T-helper 2 cell treated with Interferon-gamma antibody and Interleukin-4, amounts not matched to agents 5 μg/mL and 100 μg/mL, for 36 hours (primary cell): ENCODE results near the gene ULK1.

Experiments
- DNase-seq: peaks from one replicate; pipeline ENCODE4 v3.0.0; 2021; ENCODE audit warnings: low spot score
- H3K27ac Mint-ChIP-seq: one replicate; pipeline ENCODE4 v1.8.0; 2021; ENCODE audit warnings: mild to moderate bottlenecking, mixed read lengths
- H3K27me3 Mint-ChIP-seq: one replicate; pipeline ENCODE4 v1.8.0; 2021; ENCODE audit warnings: low read depth, mixed read lengths
- H3K36me3 Mint-ChIP-seq: one replicate; pipeline ENCODE4 v1.8.0; 2021; ENCODE audit warnings: low read depth, mixed read lengths
- H3K4me1 Mint-ChIP-seq: one replicate; pipeline ENCODE4 v1.8.0; 2021; ENCODE audit warnings: low read depth, mixed read lengths
- H3K4me3 Mint-ChIP-seq: one replicate; pipeline ENCODE4 v1.8.0; 2022; ENCODE audit warnings: mild to moderate bottlenecking, moderate library complexity, mixed read lengths
- H3K9me3 Mint-ChIP-seq: one replicate; pipeline ENCODE4 v1.8.0; 2021; ENCODE audit warnings: mixed read lengths

Gene ULK1

DNA sequence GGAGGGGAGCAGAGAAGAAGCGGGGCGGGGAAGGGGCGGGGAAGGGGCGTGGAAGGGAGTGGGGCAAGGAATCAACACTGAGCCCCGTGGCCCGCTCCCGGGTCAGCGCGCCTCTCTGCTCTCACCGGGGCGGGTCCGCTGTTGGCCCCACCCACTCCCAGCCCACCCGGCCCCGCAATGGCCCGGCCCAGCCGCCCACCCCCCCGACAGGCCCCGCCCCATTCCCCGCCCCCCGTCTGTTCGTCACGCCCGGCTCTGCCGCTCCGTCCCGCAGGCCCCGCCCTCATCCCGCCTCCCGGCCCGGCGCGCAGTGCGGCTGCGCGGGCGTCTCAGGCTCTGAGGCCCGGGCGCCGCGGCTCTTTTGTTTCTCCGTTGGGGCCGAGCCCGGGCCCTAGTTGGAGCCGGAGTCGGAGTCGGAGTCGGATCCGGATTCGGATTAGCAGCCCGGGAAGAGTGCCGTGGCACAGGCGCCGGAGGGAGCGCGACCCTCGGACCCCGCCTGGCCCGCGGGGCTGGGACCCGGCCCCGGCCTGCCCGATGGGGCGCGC, at the start of gene ULK1:
Gene ULK1, plus strand, starts transcription at position 310 of the 548 bp plus-strand sequence. CDS start 380 bp downstream, outside the sequence.
- H3K4me3 Mint-ChIP-seq = peak within 1 kb of the TSS; percentile 85
- no peaks in the 10 kb centered on the region for H3K9me3 Mint-ChIP-seq
- peak; percentile 93 for DNase-seq
- H3K4me1 Mint-ChIP-seq = peaks cover 7% of the 10 kb centered on the region
- H3K36me3 Mint-ChIP-seq = no peaks in the 10 kb centered on the region
- peaks cover 3% of the 10 kb centered on the region for H3K27me3 Mint-ChIP-seq
- peak within 1 kb of the TSS; percentile 89 for H3K27ac Mint-ChIP-seq

DNA sequence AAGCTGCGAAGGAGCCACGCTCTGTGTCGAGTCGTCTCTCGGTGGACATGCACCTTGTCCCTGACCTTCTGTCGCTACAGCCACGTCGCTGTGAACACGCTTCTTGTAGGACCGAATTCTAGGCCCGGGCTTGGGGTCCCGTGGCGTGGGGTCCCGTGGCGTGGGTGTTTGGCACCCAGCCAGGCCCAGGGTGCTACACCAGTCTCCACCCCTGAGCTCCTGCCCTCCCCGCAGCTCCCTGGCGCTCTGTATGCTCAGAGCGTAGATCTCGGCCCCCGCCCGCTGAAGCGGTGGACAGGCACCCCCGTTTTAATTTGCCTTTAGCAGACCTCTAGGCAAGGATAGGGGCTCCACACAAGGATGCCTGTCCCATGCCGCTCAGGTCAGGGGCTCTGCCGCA, 49.8 kb upstream of the ULK1 start:
- Mint-ChIP-seq H3K36me3 (no peaks in the 10 kb centered on the region), H3K27ac (no peak overlapping the region), H3K4me1 (no peaks in the 10 kb centered on the region), H3K9me3 (no peaks in the 10 kb centered on the region), H3K4me3 (no peak overlapping the region), H3K27me3 (no peaks in the 10 kb centered on the region)
- no peak for DNase-seq

DNA sequence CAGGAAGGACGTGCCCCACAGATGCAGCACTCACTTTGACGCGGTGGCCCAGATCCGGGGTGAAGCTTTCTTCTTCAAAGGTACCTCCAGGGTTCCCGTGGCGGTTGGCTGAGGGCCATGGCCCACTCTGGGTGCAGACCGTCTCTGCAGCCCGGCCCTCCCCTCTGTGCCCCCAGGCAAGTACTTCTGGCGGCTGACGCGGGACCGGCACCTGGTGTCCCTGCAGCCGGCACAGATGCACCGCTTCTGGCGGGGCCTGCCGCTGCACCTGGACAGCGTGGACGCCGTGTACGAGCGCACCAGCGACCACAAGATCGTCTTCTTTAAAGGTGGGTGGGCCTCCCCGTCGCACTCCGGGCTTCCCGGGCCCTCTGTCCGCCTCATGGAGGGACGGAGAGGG, 49.3 kb upstream of the ULK1 start:
- Mint-ChIP-seq H3K4me1 (no peaks in the 10 kb centered on the region), H3K4me3 (no peak overlapping the region), H3K9me3 (no peaks in the 10 kb centered on the region), H3K27ac (no peak overlapping the region), H3K27me3 (no peaks in the 10 kb centered on the region), H3K36me3 (no peaks in the 10 kb centered on the region)
- DNase-seq = no peak

DNA sequence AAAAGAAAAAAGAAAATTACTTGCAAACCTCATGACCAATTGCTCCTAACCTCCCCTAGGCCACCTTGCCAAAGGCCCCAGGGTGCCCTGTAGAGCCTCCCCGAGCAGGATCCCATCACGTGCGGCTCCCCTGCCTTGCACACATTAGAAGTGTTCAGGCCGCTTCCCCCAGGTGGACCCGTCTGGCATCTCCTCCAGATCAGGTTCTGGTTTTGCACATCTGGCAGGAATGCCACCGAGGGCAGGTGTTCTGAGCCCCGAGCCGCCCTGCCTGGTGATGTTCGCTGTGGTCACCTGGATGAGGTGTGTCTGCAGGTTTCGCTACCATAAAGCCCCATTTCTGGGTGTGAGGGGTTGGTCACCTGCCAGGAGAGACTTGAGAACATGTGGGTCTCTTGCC, 47.0 kb upstream of the ULK1 start:
- H3K4me3 Mint-ChIP-seq = no peak overlapping the region
- DNase-seq = no peak
- no peaks in the 10 kb centered on the region for H3K27me3 Mint-ChIP-seq

DNA sequence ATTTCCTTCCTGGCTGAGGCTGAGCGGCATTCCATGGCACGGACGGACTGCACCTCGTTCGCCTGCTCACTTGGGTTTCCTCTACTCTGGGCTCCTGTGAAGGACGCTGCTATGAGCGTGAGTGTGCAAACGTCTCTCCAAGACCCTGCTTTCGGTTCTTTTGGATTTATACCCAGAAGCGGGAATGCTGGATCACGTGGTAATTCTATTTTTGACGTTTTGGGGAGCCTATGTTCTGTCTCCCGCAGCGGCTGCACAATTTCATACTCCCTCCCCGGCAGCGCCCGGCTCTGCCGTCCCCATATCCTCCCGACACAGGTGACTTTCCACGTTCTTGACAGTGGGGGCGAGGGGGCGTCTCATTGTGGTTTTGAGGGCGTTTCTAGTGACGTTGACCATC, 45.7 kb upstream of the ULK1 start:
- no peaks in the 10 kb centered on the region for H3K4me1 Mint-ChIP-seq
- H3K4me3 Mint-ChIP-seq = no peak overlapping the region
- H3K9me3 Mint-ChIP-seq = no peaks in the 10 kb centered on the region

More for the DNA sequence above, 47.0 kb upstream of the ULK1 start:
- H3K4me1 Mint-ChIP-seq = no peaks in the 10 kb centered on the region
- no peaks in the 10 kb centered on the region for H3K36me3 Mint-ChIP-seq
- H3K27ac Mint-ChIP-seq = no peak overlapping the region
- no peaks in the 10 kb centered on the region for H3K9me3 Mint-ChIP-seq

DNA sequence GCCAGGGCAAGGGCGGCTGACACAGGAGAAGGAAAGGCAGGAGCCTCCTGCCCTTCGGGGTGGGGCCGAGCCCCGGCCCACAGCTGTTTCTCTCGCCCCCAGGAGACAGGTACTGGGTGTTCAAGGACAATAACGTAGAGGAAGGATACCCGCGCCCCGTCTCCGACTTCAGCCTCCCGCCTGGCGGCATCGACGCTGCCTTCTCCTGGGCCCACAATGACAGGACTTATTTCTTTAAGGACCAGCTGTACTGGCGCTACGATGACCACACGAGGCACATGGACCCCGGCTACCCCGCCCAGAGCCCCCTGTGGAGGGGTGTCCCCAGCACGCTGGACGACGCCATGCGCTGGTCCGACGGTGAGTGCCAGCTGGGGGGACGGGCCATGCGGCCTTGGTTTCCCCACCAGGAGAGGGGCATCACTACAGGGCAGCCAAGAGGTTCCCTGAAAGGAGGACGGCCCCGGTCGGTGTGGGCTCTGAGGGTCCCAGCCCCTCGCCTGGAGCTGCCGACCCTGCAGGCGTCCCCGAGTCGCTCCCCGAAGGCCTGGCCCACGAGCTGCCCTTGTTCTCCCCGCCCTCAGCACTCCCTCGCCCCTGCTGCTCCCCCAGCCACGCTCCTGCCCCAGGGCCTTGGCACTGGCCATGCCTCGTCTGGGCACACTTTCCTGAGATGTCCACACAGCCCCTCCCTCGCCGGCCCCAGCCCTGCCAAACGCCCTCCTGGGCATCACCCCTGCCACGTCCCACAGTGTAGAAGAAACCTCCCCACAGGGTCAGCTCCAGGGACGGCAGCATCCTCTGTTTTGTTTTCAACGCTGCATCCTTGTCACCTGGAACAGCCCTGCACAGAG, 44.5 kb upstream of the ULK1 start:
- Mint-ChIP-seq H3K4me3 (no peak overlapping the region), H3K4me1 (no peaks in the 10 kb centered on the region), H3K36me3 (no peaks in the 10 kb centered on the region), H3K9me3 (no peaks in the 10 kb centered on the region), H3K27me3 (no peaks in the 10 kb centered on the region), H3K27ac (no peak overlapping the region)
- DNase-seq = no peak

More for the DNA sequence above, 45.7 kb upstream of the ULK1 start:
- H3K27ac Mint-ChIP-seq = no peak overlapping the region
- DNase-seq = no peak
- H3K27me3 Mint-ChIP-seq = no peaks in the 10 kb centered on the region
- no peaks in the 10 kb centered on the region for H3K36me3 Mint-ChIP-seq

DNA sequence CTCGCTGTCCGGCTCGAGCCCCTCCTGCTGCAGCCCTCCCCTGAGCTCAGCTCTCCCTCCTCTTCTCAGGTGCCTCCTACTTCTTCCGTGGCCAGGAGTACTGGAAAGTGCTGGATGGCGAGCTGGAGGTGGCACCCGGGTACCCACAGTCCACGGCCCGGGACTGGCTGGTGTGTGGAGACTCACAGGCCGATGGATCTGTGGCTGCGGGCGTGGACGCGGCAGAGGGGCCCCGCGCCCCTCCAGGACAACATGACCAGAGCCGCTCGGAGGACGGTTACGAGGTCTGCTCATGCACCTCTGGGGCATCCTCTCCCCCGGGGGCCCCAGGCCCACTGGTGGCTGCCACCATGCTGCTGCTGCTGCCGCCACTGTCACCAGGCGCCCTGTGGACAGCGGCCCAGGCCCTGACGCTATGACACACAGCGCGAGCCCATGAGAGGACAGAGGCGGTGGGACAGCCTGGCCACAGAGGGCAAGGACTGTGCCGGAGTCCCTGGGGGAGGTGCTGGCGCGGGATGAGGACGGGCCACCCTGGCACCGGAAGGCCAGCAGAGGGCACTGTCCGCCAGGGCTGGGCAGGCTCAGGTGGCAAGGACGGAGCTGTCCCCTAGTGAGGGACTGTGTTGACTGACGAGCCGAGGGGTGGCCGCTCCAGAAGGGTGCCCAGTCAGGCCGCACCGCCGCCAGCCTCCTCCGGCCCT, 43.4 kb upstream of the ULK1 start:
- Mint-ChIP-seq H3K27ac (no peak overlapping the region), H3K36me3 (no peaks in the 10 kb centered on the region), H3K27me3 (no peaks in the 10 kb centered on the region), H3K9me3 (no peaks in the 10 kb centered on the region), H3K4me3 (no peak overlapping the region), H3K4me1 (no peaks in the 10 kb centered on the region)
- DNase-seq = no peak

DNA sequence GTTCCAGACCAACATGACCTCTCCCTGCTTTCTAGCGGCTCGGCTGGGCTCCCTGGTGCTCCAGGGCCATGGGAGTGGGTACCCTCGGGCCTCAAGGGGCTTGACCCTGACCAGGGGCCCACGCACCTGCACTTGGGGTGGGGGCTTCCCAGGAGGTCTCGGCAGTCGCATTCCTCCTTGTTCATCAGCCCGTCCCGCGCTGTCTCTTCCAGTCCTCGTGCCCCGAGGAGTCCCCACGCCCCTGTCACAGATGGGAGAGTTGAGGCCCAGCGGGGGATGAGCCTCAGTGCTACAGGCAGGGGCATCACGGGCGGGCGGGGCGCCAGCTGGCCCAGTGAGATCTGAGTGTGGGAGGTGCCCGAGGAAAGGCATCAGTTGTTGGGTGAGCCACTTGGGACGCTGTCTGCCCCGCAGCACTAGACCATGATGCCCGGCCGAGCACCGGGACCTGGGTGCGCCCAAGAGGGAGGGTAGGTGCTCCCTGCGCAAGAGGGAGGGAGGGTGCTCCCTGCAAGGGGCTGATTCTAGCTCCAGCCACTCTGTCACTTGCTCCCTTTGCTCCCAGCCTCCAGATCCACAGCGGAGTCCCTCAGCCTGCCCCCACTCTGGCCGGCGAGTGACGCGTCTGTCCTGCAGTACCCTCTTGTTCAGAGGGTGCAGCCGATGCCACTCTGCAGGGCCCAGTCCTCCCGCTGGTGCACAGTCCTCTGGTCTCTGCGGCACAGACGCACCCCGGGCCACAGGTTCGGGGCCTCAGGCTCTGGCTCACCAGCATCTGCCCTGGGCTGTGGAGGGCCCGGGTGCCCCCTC, 42.5 kb upstream of the ULK1 start:
- DNase-seq = no peak
- peaks cover 3% of the 10 kb centered on the region for H3K27me3 Mint-ChIP-seq
- no peaks in the 10 kb centered on the region for H3K36me3 Mint-ChIP-seq
- H3K4me1 Mint-ChIP-seq = no peaks in the 10 kb centered on the region
- no peak overlapping the region for H3K27ac Mint-ChIP-seq
- no peak overlapping the region for H3K4me3 Mint-ChIP-seq
- H3K9me3 Mint-ChIP-seq = no peaks in the 10 kb centered on the region

DNA sequence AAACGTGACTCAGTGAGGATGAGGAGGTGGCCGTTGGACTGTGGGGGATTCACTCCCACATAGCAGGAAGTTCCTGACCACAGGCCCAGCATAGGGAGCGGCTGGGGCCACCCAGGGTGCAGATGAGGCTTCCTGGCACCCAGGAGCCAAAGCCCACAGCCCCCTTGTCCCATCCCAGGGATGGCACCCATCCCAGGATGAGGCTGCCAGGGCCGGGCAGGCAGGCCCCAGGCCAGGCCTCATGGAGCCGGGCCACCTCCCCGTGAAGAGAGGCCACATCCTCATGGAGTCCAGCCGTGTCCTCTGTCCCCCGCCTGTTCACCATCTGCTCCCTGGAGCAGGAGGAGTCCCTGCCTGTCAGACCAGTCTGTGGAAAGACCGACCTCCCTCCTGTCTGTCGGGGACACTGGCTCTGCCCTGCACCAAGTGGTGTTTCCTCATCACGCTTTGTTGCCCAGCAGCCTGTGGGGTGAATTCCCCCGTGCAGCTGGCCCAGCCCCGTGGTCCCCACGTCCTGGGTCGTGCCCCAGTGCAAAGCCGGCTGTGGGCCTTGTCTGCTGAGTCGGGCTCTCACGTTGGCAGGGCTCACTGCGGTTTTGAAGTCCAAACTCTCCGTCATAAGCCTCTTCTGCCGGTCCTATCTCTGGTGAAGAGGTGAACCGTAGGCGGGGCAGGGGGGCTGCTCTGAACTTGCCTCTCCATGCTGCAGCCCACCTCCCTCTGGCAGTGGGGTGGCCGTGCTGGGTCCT, 41.7 kb upstream of the ULK1 start:
- H3K4me1 Mint-ChIP-seq = no peaks in the 10 kb centered on the region
- DNase-seq = no peak
- no peak overlapping the region for H3K27ac Mint-ChIP-seq
- H3K27me3 Mint-ChIP-seq = peaks cover 3% of the 10 kb centered on the region
- H3K36me3 Mint-ChIP-seq = no peaks in the 10 kb centered on the region
- no peak overlapping the region for H3K4me3 Mint-ChIP-seq
- H3K9me3 Mint-ChIP-seq = no peaks in the 10 kb centered on the region

DNA sequence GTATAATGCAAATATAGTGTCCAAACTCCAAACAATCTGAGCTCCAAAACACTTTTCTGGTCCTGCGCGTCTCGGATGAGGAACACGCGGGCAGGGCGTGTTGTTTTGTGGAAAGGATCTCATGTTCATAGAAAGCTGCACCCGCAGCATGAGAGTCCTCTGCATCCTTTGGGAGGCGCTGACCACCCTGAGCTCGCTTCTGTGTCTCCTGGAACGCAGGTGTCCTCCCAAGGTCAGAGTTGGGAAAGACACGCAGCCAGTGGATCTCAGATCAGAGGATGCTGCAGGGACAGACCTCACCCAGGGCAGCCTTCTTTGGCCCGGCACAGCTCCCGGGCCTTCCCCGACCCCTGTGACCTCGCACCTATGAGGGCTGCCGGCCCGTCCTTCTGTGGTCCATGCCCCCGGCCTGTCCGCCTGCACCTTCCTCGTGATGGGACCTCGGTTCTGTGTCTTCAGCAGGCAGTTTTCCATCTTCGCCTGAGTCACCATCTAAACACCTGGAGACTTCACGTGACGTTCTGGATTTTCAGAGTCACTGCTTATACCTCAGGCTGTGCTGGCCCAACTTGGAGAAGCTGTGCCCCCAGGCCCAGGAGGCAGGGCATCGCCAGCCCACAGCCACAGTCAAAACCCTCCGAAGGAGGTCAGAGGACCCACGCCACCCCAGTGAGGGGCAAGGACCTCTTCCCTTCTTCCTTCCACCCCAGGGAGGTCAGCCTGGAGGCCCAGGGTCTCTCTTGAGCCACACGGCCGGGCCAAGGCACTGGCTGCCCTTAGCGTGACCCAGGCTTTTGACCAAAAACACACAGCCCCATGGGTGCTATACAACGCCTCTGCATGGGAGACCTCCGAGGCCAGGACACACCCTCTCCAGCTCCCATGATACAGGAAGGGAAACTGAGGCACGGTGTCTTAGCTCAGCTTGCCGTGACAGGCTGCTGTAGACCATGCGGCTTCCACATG, 40.3 kb upstream of the ULK1 start:
- no peaks in the 10 kb centered on the region for H3K36me3 Mint-ChIP-seq
- H3K27me3 Mint-ChIP-seq = peaks cover 3% of the 10 kb centered on the region
- no peaks in the 10 kb centered on the region for H3K4me1 Mint-ChIP-seq
- no peak overlapping the region for H3K4me3 Mint-ChIP-seq
- no peaks in the 10 kb centered on the region for H3K9me3 Mint-ChIP-seq
- no peak overlapping the region for H3K27ac Mint-ChIP-seq
- no peak for DNase-seq

DNA sequence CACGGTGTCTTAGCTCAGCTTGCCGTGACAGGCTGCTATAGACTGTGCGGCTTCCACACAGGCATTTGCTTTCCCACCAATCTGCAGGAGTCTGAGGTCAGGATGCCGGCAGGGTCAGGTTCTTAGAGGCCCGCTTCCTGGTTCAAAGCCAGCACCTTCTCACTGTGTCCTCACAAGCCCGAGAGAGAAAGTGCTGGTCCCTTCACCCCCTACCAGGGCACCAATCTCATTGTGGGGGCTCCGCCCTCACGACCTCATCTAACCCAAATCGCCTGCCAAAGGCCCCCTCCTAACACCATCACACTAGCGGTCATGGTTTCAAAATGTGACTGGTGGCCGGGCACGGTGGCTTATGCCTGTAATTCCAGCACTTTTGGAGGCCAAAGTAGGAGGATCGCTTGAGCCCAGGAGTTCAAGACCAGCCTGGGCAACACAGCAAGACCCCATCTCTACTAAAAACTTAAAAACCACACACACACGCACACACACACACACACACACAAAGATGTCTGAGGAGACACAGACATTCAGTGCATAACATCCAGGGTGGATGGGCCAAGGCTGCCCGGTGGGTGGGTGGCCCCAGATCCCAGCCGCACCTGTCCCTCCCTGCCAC, 39.5 kb upstream of the ULK1 start:
- H3K9me3 Mint-ChIP-seq = no peaks in the 10 kb centered on the region
- DNase-seq = no peak
- no peak overlapping the region for H3K27ac Mint-ChIP-seq
- no peaks in the 10 kb centered on the region for H3K36me3 Mint-ChIP-seq
- no peak overlapping the region for H3K4me3 Mint-ChIP-seq
- H3K4me1 Mint-ChIP-seq = no peaks in the 10 kb centered on the region
- H3K27me3 Mint-ChIP-seq = peaks cover 3% of the 10 kb centered on the region

DNA sequence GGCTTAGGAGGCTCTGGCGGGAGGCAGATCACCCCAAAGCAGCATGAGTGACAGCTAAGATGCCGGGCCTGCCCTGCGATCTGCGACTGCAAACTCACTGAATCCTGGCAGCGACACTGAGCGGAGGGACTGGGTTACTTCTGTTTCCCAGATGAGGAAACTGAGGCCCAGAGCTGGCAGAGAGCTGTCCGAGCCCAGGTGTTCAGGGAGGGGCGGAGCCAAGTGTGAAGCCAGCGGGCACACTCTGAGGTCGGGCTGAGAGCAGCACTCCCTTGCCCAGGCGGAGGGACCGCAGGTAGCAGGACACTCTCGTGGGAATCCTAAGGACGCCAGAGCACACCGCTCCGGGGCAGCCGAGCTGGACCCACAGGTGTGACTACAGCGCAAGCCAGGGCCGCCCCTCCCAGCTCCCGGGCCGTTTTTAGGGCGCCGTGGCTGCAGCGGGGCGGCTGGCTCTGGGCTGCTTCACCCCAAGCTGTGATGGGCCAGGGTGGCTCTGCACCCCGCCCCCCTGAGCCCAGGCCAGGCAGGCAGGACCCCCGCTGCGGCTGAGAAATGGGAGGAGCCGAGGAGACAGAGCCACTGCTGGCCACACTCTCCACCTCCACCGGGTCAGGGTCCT, 38.8 kb upstream of the ULK1 start:
- peaks cover 5% of the 10 kb centered on the region for H3K4me1 Mint-ChIP-seq
- no peaks in the 10 kb centered on the region for H3K9me3 Mint-ChIP-seq
- H3K36me3 Mint-ChIP-seq = no peaks in the 10 kb centered on the region
- H3K27me3 Mint-ChIP-seq = peaks cover 3% of the 10 kb centered on the region
- no peak for DNase-seq
- H3K4me3 Mint-ChIP-seq = no peak overlapping the region
- peak overlapping the region; percentile 26 for H3K27ac Mint-ChIP-seq
